Left colon (tissue), 2 donors: Measurements from ENCODE around the gene PRKCE. TPM values are rescaled to one million over a fixed set of nuclear protein-coding genes. Genes with fewer than 3 reads are reported as not detected.

Experiments used
- ATAC-seq: fragments of 200-7000 bp; cut with Tn5 transposase; one replicate; pipeline ENCODE4 v1.9.1; 2020; ENCODE audit warnings: mild to moderate bottlenecking, moderate library complexity
- DNase-seq, 2 donors: peaks; one replicate each; pipeline ENCODE4 v3.0.0-alpha.2; 2020
- intact Hi-C, 2 donors: fragments of 100-400 bp; cut with DNase I in 1 of 2; cut with micrococcal nuclease in 1 of 2; formaldehyde crosslinking; loops; one replicate each; pipeline versions ENCODE4 v1.11.2 to v1.14.0; 2022; cut with DNase I, micrococcal nuclease
- total RNA-seq, 2 donors: library from RNA; stranded (reverse); fragmentation: NEBNext Ultra II Directional; extraction: Animal tissue kit (Norgen Biotek cat#: 25700); gene quantifications; one replicate each; pipeline ENCODE4 v1.2.1, GENCODE V29; 2021
- donor health status: DM: no; HTN: no; CAD: no.
- donor health status: DM: yes; HTN: yes; CAD: no.

The PRKCE gene
- total RNA-seq, 2 donors from 2014 or later, result 22.2 to 29.2 TPM

- ATAC-seq, result no peak
- DNase-seq, result no peak
- intact Hi-C loops, result no loop called here
Observed at GRCh38 chr2:45782436-45782835, 131.0 kb downstream of the PRKCE start.

GRCh38 chr2:45782986-45783385 is 131.5 kb downstream of the PRKCE start:
- DNase-seq (no peak), ATAC-seq (no peak)
- intact Hi-C loops, result no loop called here

- ATAC-seq, result no peak
- intact Hi-C loops, result no loop called here
- DNase-seq, result no peak
Observed at GRCh38 chr2:45786030-45786835, 134.8 kb downstream of the PRKCE start.

DNA sequence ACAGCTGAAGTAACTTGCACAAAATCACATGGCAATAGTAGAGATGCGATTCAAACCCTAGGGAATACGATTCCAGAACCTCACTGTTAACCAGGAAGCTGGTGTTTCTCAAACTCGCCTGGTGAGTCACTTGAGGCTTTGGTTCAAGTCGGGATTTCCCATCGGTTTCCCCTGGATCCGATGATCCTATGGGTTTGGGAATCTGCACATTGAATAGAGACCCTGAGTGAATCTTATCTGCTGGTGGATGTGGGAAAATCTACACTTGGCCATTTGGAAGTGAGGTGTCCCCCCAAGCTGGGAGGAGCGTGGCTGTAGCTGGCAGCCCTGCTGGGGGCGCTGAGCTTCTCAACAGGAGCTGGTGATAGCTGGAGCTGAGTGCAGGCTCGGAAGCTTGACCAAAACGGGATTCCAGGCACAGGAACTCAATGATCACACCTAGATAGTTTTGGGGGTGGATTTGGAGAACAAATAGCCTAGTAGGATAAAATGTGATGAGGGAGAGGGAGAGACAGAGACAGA is 135.4 kb downstream of the PRKCE start:
- ATAC-seq (no peak), DNase-seq (no peak)
- intact Hi-C loops, result no loop called here

- intact Hi-C loops, result no loop called here
Observed at GRCh38 chr2:45788401-45788800, 136.9 kb downstream of the PRKCE start.

DNA sequence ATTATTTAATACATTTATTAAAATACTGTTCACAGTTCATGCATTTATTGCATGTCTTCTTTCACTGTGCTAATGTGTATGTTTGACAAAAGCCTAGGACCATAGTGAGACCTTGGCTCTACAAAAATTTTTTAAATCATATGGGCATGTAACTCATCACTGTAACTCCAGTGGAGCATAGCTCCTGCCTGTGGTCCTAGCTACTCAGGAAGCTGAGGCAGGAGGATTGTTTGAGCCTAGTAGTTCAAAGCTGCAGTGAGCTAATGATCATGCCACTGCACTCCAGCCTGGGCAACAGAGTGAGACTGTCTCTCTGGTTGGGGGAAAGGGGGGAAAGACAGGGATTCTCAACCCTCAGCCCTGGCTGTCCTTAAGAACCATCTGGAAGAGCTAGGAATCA is 137.8 kb downstream of the PRKCE start:
- ATAC-seq, result no peak
- intact Hi-C loops, result no loop called here

More at GRCh38 chr2:45788401-45788800, 136.9 kb downstream of the PRKCE start:
- ATAC-seq (no peak), DNase-seq (no peak)

DNA sequence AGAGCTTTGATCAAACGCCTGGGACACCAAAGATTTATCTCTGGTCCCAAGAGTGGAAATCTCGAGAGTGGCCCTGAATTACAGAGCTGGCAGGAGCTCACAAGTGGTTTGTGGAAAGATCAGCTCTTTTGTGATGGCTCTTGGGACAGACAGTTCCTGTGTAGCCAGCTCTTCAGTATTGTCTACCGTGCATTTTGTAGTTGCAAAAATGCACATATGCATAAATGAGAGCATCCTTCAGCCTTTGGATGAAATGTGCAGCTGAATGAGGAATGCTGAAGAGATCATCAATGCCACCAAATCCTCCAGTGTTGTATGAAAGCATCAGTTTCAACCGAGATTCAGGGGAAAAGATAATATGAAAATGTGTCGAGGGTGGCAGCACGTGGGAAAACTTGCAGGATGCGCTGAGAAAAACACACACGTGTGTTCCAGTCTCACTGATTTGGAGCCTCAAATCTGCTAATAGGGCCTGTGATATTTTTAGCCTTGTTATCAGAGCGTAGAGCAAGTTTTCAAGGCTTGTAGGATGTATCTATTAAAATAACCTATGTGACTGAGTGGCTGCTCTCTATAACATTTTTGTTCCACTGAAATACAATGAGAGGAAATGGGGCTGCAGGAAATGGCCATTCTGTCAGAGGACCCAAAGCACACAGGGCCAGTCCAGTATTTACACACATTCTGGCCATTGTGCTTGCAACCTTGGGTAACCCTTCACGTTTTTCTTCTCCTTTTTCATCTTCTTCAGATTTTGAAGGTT is 138.7 kb downstream of the PRKCE start:
- intact Hi-C loops, result no loop called here
- ATAC-seq, result no peak
- DNase-seq, result no peak

More for the DNA sequence above, 137.8 kb downstream of the PRKCE start:
- DNase-seq, result no peak

GRCh38 chr2:45793305-45793962 is 142.0 kb downstream of the PRKCE start:
- intact Hi-C loops, result no loop called here
- no peak for DNase-seq
- ATAC-seq, result no peak

DNA sequence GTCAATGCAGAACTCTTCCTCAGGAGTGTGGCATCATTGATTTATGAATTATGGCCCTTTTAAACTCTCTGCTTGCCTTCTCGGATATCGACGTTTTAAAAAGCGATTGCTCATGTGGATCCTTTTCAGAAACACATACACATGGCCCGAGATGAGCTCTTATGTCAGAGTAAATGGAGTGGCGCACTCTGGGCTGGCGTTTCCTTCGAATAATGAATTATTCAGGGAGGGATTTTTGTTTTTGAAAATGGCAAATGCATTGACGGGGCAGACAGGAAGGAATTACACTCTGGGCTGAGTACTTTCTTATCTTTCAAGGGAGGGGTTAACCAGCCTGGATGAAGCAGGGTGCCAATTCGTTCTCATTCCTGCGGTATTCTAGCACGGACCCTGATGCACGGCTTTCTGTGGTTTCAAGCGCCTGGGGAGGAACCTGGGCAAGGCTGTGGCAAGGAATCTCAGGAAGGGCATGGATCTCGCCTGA is 142.7 kb downstream of the PRKCE start:
- intact Hi-C loops, result no loop called here
- ATAC-seq (no peak), DNase-seq (no peak)

DNA sequence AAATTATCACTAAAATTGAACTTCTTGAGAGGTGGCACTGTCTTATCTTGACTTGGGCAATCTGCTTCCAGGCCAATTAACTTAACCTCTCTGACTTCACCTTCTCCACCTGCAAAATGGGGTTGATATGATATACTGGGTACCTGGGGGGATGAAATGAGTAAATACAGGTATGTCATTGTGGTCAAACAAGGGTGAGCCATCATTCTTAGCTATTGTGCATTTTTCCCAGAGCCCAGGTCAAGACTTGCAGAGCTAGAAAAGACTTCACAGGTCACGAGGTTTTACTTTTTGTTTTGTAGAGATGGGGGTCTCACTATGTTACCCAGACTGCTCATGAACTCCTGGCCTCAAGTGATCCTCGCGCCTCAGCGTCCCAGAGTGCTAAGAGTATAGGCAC is 145.0 kb downstream of the PRKCE start:
- no peak for DNase-seq
- intact Hi-C loops, result no loop called here
- ATAC-seq, result no peak

DNA sequence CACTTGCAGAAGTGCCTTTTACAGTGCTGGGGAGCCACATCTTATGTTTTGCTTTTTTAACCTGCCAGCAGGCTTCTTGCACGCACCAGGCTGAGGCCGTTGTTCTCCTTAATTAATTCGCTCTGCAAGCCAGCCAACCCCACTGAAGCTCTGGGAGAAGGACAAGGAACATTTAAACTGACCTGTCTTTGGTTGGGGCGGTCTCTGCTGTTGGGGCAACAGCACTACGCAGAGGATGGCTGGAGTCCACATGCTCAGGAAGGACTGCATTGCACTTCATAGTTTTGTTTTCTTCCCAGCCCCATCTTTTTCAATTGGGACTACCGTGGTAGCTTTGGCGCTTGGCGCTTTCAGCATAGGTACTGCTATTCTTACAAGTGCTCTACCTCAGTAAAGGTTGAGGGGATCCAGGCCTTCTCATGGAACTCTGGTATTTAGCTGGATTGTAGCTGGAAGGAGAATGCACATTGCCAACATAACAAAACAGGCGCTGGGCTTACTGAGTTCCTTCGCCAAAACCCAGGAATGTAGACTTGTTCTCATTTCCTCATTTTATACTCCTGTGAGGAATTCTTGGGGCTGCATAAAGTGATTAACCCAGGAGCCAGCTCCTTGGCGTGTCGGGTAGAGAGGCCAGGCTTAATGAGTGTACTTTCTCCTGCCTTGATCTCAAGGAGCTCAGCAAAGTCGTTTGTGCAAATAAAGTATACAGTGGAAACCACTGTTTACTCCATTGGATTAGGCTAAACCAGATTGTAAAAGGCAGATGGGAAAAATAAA is 146.2 kb downstream of the PRKCE start:
- intact Hi-C loops, result no loop called here
- no peak for ATAC-seq
- DNase-seq, result no peak

GRCh38 chr2:45799679-45800381 is 148.4 kb downstream of the PRKCE start:
- intact Hi-C loops, result no loop called here
- no peak for DNase-seq
- ATAC-seq, result no peak

DNA sequence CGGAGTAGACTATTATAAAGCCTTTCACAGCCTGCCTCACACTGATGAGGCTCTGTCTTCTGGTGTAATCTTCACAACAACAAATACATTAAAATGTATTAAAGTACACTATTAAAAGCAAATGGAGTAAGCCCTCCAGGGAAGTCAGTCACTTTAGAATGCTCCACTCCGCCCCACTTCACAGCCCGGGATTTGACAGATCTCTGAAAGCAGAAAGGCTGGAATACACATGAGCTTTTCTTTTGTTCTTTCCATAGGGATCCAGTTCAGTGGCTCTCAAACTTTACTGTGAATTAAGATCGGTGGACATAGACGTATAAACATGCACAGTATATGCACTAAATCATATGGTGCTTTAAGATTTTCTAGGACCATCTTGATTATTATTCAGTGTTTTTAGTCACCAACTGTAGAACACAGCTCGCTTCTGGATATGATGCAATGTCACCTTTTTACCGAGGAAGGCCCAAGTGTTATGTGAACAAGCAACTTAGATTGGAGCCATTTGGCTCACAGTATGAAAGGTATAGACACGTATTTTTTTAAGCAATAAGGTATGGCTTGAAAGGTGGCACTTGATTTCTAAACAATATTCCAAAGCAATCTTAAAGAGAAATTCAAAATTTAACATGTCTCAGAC is 151.1 kb downstream of the PRKCE start:
- DNase-seq, result no peak
- intact Hi-C loops, result no loop called here
- no peak for ATAC-seq

GRCh38 chr2:45804987-45805755 is 153.7 kb downstream of the PRKCE start:
- DNase-seq (no peak), ATAC-seq (no peak)
- intact Hi-C loops, result no loop called here

- intact Hi-C loops, result no loop called here
- DNase-seq (no peak), ATAC-seq (no peak)
Observed at GRCh38 chr2:45806563-45807358, 155.3 kb downstream of the PRKCE start.

DNA sequence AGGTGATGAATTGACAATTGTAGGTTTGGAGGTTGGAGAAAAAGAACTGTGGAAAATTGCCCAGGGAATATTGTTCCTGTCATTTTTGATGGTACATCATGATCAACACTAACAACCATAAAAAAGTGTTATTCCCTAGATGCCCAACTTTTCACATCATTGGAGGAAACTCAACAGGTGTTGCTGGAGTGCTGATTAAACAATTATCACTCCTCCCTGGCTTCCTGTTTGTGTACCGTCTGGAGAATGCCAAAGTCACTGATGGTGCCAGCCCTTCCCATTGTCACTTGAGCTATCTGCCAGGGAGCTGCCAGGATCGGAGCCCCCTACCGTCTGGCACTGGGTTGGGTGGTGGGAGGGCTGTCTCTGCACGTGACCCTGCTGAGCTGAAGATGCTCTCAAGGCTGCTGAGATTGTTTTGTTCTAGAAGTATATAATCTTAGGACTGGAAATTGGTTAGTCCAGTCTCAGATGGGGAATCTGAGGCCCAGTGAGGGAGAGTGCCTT is 156.9 kb downstream of the PRKCE start:
- no peak for ATAC-seq
- no peak for DNase-seq
- intact Hi-C loops, result no loop called here
